ENCODE measurements around the gene KCNAB2. TPM values are rescaled to one million over a fixed set of nuclear protein-coding genes. Genes with fewer than 3 reads are reported as not detected.
A peak's percentile ranks its signal among the peaks of the same experiment; 100 is the strongest.

The KCNAB2 gene
- total RNA-seq, 1 donor from 2014 or later: 18.5 TPM

DNA sequence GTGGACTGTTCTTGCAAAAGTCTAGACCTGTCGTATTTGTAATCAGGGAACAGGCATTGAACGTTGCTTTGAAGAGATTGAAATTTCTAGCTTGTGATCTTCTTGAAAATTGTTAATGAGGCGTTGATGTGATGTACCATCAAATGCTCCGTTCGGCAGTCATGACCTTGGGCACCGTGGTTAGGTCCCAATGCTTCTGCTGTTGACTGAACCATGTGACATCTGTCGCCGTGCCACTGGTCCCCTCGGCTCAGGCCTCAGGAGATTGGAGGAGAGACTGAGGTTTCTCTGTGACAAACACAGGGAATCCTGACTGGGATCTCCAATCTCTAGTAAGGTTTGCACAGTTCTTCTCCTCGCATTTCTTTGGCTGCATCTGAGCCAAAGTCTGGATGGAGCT, 18.1 kb upstream of the KCNAB2 start:
- intact Hi-C loops (cut with micrococcal nuclease): no loop called here
- ATAC-seq: no peak
- no peak for DNase-seq

DNA sequence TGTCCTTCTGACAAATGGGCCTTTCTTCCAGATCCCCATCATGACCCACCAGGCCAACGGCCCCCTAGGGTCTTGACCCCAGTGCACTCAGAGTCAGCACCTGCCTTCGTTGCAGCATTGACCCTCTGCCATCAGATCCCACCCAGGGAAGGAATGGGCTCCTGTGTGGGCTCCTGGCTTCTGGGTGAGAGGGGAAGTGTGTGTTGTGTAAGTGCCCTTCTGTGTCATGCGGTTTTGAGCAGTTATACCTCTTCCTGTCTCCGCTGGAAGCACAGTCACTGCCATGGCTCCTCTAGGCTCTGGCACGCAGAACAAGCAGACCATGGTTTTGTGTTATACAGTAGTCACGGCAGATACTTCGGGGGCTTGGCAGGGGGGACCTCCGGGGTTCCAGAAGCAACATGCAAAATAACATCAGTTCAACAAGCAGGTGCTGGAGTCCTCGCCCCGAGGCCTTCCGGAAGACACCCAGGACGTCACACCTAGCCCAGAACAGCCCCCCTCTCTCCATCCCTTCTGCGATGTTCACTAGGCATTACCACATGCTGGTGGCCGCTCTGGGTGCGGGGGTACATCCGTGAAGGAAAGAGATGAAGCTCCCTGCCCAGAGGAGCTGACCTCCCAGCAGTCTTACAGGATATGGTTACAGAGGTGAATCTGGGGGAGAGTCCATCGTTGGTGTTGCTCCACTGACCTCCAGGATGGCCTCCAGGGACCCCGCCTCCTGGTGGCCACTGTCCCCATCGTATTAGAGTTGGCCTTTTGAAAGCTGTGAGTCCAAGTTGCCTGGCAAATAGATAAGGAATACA, 17.4 kb upstream of the KCNAB2 start:
- intact Hi-C loops (cut with micrococcal nuclease): no loop called here
- DNase-seq (peak; percentile 44), ATAC-seq (peak; percentile 14)

DNA sequence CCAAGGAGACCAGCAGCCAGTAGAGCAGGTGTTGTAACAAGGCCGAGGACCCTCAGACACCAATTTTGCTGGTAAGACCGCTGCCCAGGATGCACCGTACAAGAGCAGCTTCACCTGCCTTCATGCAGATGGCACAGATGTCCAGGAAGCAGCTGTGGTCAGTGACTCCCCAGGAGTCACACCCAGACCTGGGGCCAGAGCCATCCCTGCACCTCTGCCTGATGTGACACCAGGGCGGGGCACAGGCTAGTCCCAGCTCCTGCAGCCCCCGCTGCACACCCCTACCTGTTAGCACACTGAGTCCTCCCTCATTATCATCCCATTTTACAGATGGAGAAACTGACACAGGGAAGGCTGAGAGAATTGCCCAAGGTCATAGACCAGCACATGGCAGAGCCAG, 16.3 kb upstream of the KCNAB2 start:
- ATAC-seq (no peak), DNase-seq (no peak)
- intact Hi-C loops (cut with micrococcal nuclease): no loop called here

DNA sequence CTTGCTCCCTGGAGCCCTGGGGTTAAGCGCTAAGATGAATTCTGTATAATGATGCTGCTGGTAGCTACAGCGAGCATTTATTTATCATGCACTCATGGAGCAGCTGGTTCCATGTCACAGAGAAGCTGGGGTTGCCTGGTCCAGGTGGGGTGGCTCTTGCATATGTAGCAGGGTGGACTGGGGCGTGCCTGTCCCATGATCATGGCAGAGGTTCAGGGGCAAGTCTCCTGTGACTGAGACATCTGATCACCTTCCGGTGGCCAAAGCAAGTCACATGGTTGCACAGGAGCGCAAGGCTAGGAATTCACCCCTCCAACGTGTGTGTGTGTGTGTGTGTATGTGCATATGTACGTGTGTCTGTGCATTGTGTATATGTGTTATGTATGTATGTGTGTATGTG, 15.6 kb upstream of the KCNAB2 start:
- intact Hi-C loops (cut with micrococcal nuclease): no loop called here
- no peak for DNase-seq

DNA sequence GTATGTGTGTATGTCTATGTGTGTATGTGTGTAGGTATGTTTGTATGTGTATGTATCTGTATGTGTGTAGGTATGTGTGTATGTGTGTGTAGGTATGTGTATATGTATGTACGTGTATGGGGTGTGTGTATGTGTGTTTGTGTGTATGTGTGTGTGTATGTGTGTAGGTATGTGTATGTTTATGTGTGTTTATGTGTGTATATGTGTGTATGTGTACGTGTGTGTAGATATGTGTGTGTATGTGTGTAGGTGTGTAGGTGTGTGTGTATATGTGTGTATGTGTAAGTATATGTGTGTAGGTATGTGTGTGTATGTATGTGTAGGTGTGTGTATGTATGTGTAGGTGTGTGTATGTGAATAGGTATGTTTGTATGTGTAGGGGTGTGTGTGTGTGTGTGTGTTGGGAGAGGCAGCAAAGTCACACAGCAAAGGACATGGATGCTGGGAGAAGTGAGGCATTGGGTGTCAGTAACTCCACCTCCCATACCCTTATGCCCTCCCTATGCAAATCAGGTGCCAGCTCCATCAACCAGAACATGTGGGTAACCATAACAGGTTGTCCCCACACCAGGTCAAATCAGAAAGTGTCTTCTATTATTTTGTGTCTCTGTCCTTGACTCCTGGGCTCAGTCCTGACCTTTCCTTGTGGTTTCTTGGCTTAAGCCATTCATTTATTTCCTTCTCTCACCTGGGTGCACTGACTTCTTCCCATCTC, 15.0 kb upstream of the KCNAB2 start:
- intact Hi-C loops (cut with micrococcal nuclease): no loop called here
- DNase-seq: no peak
- ATAC-seq: no peak

More for the DNA sequence above, 15.6 kb upstream of the KCNAB2 start:
- no peak for ATAC-seq

DNA sequence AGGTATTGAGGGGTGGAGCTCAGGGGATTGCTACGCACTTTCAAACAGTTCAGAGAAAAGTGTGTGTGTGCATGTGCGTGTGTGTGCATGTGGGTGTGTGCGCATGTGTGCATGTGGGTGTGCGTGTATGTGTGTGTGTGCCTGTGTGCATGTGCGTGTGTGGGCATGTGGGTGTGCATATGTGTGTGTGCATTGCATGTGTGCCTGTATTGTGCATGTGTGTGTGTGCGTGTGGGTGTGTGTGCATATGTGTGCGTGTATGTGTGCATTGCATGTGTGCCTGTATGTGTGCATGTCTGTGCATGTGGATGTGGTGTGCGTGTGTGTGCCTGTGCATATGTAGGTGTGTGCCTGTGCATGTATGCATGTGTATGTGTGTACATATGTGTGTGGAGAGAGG, 12.6 kb upstream of the KCNAB2 start:
- no peak for ATAC-seq

DNA sequence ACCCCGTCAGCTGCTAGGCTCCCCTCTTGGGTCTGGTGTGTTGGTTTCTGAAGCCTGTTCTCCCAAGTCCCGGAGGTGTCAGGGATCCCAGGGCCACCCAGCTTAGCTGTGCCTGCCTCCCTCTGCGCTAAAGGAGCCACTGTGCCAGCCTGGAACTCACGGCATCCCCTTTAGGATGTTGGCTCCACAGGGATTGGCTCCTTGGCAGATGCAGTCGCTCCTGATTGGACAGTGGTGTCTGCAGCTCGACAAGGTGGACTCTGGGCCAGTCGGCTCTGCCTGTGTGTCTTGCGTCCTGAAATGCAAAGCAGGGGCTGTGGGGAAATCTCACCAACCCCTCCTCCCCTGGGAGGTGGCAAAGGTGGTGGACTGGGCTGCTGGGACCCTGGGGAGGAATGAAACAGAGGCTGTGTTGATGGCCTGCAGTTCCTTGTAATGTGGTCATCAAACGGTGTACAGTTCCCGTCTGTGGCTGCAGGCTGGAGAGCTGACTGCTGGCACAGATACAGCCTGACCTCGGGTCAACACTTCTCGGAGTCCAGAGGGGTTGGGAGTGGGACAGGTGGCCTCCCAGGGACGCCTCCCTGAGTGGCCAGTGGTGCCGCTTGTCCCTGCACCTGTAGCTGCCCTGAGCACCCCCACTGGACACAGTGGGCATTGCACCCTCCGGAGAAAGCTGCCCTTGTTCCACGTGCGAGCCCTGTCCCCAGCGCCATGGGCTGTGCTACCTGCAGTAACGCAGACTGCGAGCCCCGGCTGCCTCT, 11.5 kb upstream of the KCNAB2 start:
- DNase-seq (peak; percentile 69), ATAC-seq (peak; percentile 82)
- intact Hi-C loops (cut with micrococcal nuclease): no loop called here

More for the DNA sequence above, 12.6 kb upstream of the KCNAB2 start:
- intact Hi-C loops (cut with micrococcal nuclease): no loop called here
- no peak for DNase-seq

DNA sequence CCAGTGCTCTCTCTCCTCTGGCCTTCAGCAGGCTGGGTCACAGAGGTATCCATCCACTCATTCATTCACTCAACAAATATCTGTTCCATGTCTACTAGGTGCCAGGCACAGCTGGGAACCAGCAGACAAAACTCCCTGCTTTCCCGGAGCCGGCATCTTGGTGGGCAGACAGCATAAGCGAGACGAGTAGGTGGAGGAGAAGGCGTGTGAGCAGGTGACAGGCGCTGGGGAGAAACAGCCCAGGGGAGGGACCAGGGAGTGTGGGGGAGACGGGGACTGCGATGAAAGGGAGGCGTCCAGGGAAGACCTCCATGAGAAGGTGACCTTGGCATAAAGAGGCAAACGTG, 11.0 kb upstream of the KCNAB2 start:
- intact Hi-C loops (cut with micrococcal nuclease): no loop called here
- DNase-seq: no peak
- ATAC-seq: no peak

DNA sequence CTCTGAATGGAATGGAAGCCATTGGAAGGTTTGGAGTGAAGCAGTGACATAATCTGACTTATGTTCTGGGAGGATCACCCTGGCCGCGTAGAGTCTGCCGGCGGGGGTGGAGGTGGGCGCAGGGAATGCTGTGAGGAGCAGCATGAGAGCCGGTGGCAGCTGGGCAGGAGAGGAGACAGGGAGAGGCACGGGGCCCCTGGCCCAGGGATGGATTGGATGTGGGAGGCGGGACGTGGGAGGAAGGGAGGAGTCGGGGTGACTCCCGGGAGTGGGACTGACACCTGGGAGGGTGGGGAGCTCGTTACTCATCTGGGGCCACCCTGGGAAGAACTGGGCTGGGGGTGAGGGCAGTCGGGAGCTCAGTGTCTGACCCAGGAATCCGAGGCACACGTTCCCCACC, 10.4 kb upstream of the KCNAB2 start:
- no peak for ATAC-seq
- intact Hi-C loops (cut with micrococcal nuclease): no loop called here
- no peak for DNase-seq

DNA sequence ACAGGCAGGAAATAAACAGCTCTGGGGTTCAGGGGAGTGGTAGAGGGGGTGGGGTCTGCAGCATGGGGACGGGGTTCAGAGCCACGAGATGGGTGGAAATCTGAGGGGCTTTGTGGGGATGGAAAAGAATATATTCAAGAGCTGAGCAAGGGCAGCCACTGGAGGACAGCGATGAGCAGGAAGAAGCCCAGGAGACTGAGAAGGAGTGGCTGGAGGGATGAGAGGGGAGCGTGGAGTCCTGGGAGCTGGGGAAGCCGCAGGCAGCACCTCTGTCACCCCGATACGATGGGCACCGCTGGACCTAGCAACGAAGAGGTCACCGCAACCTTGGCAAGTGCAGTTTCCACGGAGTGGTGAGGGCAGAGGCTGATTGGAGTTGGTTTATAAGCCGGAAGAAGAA, 10.0 kb upstream of the KCNAB2 start:
- no peak for DNase-seq
- intact Hi-C loops (cut with micrococcal nuclease): no loop called here
- no peak for ATAC-seq

DNA sequence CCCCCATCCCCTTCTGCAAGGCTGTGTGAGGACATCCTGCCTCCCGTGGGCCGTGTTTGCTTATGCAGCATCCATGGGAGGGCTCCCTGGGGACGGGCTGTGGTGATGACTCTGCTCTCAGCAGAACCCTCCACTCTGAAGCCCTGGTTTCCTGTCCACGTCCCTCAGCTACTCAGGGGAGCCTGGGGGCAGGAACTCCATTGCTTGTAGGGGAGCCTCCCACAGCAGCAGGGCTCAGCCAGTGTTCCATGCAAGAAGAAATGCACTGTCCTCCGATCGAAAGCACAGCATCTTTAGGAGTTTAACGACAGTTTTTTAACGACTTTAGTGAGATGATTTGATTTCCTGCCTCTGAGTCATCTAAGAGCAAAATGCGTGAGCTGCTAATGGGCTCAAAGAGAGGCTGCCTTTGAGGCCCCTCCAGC, 8.3 kb upstream of the KCNAB2 start:
- no peak for ATAC-seq
- DNase-seq: no peak
- intact Hi-C loops (cut with micrococcal nuclease): no loop called here

DNA sequence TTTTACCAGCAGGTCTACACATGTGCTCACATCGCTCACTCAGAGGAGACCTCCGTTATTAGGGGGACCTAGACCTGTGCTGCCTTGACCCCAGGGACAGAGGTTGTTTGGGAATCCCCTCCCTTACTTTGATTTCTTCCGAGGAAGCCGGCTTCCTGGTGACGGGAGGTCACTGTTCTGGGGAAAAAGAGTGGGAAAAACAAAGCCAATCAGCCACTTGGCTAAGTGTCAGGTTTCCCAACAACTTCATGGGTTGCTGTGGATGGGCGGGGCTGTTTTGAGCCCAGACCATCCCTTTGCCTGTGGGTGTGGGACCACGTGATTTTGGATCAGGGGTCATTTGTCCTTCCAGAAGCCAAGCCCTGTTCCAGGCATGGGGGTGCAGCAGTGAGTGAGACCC, 7.1 kb upstream of the KCNAB2 start:
- ATAC-seq: no peak
- intact Hi-C loops (cut with micrococcal nuclease): no loop called here

DNA sequence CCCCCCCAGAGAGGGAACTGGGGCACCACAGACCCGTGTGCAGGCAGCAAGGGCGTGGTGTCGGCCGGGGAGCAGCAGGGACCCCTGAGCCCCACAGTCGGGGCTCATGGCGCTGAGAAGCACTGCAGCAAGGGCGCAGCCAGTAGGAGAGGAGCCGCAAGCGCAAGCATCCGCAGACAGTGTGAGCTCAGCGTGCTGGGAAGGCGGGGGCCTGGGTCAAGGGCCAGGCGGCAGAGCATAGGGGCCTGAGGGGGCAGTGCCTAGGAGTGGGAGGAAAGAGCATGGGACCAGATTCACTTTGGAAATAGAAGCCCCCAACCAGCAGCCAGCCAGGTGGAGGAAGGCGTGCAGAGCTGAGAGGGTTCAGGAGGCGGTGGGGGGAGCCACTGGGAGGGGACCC, 6.7 kb upstream of the KCNAB2 start:
- DNase-seq (no peak), ATAC-seq (no peak)
- intact Hi-C loops (cut with micrococcal nuclease): no loop called here

More for the DNA sequence above, 7.1 kb upstream of the KCNAB2 start:
- no peak for DNase-seq

DNA sequence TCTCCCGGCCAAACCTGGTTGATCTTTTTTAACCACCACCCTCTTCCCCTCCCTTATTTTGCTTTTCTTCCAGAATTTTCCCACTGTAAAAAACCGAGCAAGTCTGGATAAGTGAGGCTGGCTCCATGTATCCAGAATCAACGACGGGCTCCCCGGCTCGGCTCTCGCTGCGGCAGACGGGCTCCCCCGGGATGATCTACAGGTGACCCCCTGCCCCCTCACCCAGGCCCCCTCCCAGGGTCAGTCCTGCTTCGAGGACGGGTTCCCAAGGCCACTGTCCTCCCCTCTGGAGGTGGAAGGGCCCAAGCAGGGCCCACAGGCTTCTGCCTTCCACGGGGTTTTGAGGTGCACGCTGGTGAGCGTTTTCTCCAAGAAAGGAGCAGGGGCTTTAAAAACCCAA, 5.2 kb upstream of the KCNAB2 start:
- no peak for DNase-seq
- intact Hi-C loops (cut with micrococcal nuclease): no loop called here
- no peak for ATAC-seq

DNA sequence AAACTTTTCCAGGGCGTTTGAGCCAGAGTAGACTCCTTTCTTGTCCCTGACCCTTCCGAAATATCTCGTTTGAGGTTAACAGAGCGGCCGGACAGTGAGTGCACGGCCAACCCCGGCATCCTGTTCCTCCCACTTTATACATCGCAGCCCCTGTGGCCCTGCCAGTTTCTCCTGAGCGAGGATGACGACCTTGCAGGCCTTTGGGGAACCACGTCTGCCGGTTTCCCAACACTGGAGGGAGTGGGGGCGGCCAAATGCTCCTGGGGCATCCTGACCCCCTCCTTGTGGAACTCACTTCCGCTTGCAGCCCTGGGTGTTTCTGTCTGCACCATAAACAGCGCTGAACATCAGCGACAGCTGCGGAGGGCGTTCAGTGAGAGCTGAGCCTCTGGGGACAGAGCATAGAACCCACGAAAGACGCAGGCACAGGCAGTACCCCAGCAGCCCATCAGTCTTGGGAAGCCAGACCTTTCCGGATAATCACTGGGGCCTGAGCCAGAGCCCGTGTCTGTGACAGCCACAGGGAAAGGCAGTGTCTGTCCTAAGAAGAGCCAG, 4.8 kb upstream of the KCNAB2 start:
- ATAC-seq (no peak), DNase-seq (no peak)
- intact Hi-C loops (cut with micrococcal nuclease): no loop called here

DNA sequence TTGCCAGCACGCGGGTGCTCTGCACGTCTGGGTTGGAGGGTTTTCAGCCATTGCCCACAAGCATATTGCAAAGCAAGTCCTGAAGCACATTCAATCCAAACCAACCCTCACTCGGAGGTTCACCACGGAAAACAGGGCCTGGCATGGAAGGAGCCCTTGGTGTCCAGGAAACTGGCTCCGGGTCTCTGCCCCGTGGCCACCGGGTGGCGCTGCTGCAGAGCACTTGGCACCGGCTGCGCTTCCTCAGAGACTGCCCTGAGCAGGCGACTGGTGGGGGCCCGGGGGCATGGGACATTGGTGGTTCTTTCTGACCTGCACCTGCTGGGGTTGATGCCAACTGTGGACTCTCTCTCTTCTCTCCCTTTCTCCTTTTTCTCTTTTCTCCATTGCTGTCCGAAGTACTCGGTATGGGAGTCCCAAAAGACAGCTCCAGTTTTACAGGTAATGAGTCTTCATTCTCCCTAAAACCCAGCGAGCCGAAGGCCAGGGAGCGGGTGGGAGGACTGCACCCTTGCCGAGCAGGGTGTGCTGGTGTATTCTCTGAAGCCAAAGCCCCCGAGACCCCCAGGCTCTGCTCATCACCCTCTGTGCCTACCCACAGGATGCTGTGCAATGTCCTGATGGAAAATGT, 4.1 kb upstream of the KCNAB2 start:
- intact Hi-C loops (cut with micrococcal nuclease): no loop called here
- DNase-seq: peak; percentile 65
- ATAC-seq: peak; percentile 64

DNA sequence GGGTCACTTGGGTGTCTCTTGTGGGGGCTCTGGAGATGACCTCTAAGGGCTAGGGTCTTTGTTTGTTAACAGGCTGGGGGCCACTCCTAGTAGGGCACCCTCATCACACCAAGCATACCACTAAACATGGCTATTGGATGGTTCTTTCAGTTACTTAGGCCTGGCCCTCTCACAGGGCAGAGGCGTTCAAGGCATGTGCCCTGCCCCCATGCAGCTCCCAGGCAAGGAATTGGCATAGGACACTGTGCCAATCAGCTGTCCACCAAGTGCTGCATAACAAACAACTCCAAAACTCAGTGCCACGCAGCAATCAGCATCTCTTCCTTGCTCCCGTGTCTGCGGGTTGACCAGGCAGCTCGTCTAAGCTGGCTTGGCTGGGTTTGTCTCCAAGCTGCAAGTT, 2.1 kb upstream of the KCNAB2 start:
- no peak for DNase-seq
- no peak for ATAC-seq
- intact Hi-C loops (cut with micrococcal nuclease): no loop called here

DNA sequence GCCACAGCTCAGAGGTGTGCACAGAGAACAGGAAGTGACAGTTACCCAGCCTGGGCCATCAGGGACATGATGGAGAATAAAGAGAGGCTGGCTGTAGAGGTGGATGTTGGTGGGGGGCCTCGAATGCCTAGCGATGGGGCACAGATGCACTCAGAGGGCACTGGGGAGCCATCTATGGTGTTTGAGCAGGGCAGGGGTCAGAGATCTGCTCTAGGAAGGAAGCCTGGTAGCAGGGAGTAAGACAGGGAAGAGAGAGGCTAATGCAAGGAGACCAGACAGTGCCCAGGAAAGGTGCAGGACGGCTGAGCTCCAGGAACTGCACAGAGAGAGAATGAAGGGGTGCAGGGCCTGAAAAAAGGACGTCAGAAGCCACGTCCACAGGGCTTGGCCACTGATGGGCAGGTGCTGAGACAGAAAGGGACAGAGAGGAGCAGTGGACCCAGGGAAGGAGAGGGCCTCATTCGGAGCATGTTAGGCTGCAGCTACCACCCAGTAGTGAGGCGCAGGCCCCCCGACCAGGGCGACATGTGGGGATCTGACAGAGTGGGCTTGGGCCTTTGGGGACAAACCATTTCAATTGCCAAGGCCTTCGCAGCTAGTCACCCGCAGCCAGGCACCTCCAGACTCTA, 1.1 kb upstream of the KCNAB2 start:
- no peak for DNase-seq
- intact Hi-C loops (cut with micrococcal nuclease): no loop called here
- ATAC-seq: no peak

DNA sequence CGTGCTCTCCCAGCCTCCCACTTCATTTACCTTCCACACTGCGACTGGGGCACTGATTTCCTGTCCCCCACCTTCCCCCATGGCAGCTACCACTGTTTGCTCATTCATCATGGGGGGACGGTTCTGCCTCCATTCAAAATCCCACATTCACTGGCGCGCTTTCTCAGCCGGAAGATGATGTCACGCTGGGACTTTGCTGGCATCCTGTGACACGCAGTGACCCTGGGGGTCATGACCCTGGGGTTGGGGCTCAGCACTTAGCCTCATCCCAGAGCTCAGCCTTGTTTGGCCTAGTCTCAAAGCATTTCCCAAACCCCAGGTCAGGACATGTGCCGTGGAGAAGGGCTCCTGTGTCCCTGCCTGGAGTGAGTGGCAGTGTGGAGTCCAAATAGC, 582 bp upstream of the KCNAB2 start:
- intact Hi-C loops (cut with micrococcal nuclease): no loop called here
- ATAC-seq: no peak
- DNase-seq: no peak
